GM19035 (cell line): ENCODE data around the gene TPST1.
"Not testable (repeated sequence)": the region's sequence is repeated elsewhere in the genome, so short reads cannot be mapped to it uniquely, and the experiment has no call there.

Source experiments
- ATAC-seq: cut with Tn5 transposase; IDR thresholded peaks from one replicate; pipeline ENCODE4 v1.9.1; 2021; ENCODE audit not compliant: unreplicated experiment

TPST1 gene

DNA sequence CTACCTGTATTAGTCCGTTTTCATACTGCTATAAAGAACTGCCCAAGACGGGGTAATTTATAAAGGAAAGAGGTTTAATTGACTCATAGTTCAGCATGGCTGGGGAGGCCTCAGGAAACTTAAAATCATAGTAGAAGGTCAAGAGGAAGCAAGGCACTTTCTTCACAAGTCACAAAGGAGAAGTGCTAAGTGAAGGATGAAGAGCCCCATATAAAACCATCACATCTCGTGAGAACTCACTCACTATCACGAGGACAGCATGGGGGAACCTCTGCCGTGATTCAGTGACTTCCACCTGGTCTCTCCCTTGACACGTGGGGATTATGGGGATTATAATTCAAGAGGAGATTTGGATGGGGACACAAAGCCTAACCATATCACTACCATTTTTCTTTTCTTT, 119.9 kb downstream of the TPST1 start:
- ATAC-seq: not testable (repeated sequence)

DNA sequence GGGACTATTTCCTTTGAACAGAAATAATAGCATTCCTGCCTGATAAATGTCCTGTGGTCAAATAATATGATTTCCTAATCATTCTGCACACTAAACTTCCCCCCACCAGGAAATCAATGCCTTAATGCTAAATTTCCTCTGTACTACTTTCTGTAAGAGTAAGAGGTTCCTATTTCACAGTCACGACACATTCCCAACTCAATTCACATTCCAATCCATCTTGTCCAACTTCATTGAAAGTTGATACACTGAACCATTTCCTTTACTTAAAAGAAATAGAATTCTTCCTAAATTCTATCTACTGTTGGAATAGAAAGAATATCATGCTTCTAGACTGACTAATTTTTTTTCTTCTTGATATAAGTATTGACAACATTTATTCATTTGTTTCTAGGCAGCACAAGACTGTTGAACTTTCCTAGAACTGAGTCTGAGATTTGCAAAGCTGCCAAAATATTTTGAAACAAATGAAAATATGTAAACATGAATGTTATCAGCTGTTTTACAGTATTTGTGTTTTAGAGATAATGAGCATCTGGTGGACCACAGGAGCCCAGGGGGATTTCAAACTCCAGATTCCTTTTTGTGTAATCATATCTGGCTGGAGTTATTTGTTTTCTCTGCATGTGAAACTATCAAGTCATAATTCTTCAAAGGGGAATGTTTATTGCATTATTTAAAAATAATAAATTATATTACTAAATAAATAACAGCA, 121.5 kb downstream of the TPST1 start:
- no peak for ATAC-seq

DNA sequence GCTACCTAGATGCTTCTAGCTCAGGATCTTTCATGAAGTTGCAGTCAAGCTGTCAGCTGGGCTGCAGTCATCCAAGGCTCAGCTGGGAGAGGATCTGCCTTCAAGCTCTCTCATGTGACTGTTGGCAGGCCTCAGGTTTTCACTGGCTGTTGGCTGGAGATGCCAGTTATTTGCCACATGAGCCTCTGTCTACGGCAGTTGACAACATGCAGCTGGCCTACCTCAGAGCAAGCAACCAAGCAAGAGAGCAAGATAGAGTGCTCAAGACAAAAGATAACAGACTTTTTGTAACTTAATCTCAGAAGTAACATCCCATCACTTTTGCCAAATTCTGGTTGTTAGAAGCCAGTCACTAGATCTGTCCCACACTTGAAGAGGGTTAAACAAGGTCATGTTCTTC, 125.8 kb downstream of the TPST1 start:
- ATAC-seq: no peak

DNA sequence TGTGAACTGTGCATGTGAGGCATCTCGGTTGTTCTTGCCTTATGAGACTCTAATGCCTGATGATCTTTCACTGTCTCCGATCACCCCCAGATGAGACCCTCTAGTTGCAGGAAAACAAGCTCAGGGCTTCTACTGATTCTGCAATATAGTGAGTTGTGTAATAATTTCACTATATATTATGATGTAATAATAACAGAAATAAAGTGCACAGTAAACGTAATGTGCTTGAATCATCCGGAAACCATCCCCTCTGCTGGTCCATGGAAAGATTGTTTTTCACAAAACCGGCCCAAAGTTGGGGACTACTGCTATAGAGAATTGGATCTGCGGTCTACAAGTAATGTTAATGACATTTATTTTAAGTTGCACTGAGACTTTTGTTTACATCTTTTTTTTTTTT, 126.7 kb downstream of the TPST1 start:
- ATAC-seq: no peak

DNA sequence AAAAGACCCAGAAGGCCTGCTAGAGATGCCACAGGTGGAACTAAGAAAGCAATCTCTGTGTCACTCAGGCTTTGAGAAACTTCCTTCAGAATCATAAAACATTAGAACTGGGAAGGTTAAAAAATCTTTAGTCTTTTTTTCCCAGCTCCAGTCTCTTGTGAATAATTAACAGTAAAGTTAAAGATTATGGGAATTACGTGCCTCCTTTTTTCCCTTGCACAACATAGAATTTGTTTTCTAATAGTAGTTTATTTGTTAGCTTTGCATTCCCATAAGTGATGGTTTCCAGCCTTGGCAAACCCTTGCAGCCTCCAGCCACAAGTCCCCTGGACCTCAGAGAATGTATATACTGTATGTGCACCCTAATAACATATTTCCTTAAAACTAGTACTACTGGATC, 128.3 kb downstream of the TPST1 start:
- ATAC-seq: no peak

DNA sequence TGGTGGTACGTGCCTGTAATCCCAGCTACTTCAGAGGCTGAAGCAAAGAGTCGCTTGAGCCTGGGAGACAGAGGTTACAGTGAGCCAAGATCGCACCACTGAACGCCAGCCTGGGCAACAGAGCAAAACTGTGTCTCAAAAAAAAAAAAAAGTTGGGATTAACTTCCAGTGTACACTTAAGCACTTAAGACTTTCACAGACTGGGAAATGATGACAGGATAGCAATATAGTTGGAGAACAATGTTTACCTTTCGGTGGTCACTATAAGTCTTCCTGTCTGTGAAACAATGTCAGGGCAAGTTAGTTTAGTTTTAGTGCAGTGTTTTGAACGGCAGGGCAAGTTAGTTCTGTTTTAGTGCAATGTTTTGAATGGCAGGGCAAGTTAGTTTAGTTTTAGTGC, 130.2 kb downstream of the TPST1 start:
- no peak for ATAC-seq

DNA sequence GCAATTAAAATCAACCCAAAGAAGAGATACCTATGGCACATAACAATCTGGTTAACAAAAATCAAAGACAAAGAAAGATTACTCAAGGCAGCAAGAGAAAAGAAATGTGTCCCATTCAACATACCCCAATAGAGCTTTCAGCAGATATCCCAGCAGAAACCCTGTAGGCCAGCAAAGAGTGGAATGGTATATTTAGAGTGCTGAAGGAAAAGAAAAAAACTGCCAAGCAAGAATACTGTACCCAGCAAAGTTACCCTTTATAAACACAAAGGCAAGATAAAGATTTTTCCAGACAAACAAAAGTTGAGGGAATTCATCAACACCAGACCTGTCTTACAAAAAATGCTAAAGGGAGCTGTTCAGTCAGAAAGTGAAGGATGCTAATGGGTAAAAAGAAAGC, 131.6 kb downstream of the TPST1 start:
- ATAC-seq: no peak

DNA sequence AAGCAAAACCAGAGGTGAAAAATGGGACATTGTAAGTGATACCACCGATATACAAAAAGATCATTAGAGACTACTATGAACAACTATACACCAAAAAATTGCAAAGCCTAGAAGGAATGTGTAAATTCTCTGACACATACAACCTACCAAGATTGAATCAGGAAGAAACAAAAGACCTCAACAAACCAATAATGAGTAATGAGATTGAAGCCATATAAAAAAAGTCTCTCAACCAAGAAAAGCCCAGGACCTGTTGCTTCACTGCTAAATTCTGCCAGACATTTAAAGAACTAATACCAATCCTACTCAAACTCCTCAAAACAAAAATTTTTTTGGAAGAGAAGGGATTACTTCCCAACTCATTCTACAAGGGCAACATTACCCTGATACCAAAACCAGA, 134.0 kb downstream of the TPST1 start:
- no peak for ATAC-seq

DNA sequence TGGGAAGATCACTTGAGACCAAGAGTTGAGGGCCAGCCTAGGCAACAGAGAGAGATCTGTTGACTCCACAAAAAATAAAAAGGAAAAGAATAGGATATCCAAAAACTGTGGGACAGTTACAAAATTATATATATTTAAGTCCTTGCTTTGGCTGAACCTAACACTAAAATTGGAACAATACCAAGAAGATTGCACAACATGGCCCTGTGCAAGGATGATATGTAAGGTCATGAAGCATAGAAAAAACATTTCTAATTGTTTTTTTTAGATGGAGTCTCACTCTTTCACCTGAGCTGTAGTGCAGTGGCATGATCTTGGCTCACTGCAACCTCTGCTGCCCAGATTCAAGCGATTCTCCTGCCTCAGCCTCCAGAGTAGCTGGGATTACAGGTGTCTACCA, 139.0 kb downstream of the TPST1 start:
- ATAC-seq: no peak

DNA sequence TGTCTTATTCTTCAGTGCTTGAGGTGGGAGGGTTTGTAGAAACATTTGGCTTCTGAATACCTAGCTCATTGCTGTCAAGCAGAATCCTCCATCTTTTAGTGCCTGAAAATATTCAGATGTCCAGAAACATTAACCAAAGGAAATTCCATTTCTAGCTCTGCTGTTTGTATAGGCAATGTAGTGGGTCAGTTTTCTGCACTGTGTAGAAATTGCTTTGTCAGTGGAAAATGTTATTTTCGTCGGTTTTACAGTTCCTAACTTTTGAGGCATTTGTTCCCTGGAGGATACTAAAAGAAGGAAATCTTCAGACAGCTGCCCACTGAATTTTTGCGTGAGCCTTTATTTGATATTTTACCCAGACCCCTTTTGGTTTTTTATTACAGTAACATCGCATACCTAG, 143.4 kb downstream of the TPST1 start:
- ATAC-seq: no peak

DNA sequence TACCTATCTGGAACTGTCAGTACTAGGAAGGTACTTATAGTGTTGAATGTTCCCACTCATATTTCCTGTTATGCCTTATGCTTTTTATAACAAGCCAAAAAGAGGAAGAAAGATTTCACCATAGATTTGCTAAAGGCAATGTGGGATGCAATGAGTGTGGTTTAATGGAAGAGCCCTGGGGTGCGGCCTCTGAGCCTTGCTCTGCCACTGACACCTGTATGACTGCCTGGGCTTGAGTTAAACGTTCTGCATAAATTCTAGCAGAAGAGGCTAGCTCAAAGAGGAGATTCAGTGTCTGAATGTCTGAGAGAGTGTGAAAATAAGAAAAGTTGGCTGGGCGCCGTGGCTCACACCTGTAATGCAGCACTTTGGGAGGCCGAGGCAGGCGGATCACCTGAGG, 143.8 kb downstream of the TPST1 start:
- no peak for ATAC-seq

DNA sequence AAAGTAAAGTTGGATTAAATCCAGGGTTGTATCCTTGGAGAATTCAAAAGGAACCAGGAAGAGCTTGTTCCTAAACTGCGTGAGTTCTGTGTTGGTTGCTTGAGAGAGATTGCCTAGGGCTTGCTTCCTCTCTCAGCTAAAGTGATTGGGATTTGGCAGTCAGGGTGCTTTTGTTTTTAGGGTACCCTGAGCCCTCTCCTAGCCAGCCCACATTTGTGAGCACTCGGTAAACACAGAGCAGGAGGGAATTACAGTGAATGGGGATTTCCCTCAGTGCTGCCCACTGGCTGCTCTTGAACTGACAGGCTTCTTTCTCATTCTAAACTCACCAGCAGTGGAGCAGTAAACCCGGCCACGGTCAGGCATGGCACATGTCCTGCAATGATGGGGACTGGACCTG, 146.9 kb downstream of the TPST1 start:
- no peak for ATAC-seq

DNA sequence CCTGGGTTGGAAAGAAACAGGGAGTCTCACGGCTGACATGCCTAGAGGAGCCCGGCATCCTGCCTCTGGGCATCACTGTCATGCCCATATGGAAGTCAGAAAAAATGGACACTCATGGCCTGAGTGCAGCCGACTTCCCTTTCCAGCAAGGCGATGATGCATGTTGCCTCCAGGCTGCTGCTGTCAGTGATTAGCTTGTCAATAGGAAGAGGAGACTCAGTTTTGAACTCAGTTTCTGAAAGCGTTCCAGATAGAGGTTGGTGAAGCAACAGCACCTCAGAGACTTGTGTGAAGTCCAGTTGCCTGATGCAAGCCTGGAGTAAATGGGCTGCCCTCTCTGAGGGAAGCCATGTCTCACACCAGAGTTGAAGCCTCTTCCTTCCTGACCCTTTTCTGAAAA, 148.4 kb downstream of the TPST1 start:
- no peak for ATAC-seq

DNA sequence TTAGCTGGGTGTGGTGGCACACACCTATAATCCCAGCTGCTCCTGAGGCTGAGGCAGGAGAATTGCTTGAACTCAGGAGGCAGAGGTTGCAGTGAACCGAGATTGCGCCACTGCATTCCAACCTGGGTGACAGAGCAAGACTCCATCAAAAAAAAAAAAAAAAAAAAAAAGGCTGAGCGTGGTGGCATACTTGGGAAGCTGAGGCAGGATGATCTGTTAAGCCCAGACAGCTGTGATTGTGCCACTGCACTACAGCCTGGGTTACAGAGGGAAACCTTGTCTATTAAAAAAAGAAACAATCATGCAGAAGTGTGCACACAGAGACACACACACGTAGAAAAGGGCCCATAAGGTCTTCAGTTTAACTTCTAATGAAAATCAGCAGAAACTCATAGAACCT, 150.6 kb downstream of the TPST1 start:
- no peak for ATAC-seq

DNA sequence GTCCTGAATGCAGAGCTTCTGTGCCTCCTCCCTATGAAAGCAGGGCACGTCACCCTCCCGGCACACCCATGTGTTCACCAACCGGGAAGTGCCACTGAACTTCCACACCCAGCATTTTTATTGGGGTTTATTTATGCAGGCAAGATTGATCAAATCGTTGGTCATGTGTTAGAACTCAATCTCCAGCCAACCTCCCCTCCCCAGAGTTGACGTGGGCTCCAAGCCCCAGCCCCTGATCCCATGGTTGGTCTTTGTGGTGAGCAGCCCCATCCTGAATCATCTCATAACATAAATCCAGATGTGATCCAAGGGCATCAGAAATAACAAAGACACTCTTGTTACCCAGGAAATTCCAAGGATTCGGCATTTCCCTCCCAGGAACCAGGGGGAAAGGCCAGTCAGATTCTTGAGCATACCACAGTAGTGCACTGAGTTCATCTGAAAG, 151.2 kb downstream of the TPST1 start:
- no peak for ATAC-seq

DNA sequence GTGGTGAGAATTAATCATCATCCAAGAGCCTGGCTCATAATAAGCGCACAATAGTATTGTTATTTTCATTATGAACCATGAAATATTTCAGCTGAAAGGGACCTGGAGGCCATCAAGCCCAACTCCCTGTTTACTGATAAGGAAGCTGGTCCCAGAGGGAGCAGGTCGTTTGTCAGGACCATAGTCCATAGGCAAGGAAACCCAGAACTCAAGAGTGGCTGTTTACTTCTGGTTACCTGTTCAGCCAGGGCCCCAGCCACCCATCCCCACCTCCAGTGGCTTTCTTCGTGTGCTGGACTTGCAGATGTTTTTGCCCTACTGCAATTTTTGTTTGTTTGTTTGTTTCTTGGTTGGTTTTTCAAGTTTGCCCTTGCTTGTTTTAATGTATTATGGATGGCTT, 152.0 kb downstream of the TPST1 start:
- ATAC-seq: no peak

DNA sequence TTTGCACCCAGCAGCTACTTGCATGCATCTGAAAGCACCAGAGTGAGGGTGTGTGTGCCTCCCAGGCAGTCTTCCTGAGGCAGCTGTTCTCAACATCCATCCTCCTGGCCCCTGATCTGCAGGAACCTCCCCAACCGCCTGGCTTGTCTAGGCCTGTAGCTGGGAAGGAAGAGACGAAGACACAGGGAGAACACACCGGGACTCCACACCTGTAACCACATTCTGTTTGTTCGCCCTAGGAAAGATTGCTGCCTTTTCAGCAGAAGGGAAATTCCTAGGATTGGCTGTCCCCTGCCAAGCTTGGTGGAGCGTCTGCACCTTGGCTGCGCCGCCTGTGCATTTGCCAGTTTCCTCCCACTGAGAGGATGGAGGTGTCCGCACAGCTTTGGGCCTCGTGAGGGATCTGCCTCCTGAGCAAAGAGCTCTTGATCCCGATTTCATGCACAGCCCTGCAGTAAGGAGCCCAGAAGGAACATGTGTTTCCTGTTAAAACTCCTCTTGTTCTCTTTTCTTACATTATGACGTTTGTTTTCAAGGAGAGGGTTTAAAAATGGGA, 154.6 kb downstream of the TPST1 start:
- no peak for ATAC-seq

DNA sequence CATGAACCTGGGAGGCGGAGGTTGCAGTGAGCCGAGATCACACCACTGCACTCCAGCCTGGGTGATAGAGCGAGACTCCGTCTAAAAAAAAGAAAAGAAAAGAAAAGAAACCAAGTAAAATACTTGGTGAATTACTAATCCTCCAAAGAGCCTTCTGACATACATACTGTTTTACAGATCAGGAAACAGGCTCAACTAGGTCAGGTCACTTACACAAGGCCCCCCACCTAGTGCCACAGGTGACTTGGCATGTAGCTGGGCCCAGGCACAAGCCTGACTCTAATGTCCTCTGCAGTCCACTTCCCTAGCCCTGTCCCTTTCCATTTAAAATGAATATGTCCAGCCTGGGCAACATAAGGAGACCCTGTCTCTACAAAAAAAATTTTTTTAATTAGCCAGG, 157.0 kb downstream of the TPST1 start:
- ATAC-seq: no peak

DNA sequence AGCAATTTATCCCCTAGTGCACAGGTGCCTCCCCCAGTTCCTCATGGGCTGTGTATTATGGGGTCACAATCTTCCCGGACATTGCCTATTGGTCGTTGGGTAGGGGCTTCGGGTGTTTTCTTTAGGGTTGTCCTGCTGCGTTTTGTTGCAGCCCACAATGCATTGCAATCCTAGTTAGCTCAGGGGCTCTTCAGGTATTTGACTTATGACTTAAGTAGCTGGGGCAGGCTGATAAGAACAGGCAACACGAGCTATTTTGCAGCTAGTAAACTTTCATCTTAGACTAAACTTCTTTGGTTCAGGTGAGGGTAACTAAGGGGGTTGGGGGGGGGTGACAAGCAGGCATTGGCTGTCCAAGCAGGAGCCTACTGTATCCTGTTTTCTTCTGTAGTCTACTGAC, 158.5 kb downstream of the TPST1 start:
- no peak for ATAC-seq

DNA sequence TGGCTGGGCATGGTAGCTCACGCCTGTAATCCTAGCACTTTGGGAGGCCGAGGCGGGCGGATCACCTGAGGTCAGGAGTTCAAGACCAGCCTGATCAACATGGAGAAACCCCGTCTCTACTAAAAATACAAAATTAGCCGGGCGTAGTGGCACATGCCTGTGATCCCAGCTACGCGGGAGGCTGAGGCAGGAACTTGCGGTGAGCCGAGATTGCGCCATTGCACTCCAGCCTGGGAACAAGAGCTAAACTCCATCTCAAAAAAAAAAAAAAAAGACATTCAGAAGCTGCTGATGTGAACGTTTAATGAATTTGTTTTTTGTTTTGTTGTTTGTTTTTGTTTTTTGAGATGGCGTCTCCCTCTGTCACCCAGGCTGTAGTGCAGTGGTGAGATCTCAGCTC, 159.9 kb downstream of the TPST1 start:
- not testable (repeated sequence) for ATAC-seq

DNA sequence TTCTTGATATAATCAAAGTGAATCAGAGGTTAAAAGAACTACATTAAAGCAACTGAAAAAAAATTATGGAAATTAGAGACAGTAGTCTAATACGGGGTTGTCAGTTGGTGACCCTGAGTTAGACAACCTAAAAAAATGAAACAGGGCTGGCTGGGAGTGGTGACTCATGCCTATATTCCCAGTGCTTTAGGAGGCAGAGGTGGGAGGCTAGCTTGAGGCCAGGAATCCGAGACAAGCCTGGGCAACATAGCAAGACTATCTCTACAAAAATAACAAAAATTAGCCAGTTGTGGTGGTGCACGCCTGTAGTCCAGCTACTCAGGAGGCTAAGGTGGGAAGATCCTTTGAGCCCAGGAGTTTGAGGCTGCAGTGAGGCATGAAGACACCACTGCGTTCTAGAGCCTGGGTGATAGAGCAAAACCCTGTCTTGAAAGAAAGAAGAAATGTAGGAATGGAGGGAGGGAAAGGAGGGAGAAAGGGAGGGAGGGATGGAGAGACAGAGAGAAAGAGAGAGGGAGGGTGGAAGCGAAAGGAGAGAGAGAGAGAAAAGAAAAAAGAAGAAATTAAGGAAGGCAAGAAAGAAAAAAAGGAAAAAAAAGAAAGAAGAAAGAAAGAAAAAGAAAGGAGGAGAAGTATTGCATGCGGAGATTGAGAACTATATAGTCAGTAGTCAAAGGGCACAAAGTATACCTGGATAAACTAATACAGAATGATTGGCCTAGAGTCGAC, 166.1 kb downstream of the TPST1 start:
- ATAC-seq: no peak

DNA sequence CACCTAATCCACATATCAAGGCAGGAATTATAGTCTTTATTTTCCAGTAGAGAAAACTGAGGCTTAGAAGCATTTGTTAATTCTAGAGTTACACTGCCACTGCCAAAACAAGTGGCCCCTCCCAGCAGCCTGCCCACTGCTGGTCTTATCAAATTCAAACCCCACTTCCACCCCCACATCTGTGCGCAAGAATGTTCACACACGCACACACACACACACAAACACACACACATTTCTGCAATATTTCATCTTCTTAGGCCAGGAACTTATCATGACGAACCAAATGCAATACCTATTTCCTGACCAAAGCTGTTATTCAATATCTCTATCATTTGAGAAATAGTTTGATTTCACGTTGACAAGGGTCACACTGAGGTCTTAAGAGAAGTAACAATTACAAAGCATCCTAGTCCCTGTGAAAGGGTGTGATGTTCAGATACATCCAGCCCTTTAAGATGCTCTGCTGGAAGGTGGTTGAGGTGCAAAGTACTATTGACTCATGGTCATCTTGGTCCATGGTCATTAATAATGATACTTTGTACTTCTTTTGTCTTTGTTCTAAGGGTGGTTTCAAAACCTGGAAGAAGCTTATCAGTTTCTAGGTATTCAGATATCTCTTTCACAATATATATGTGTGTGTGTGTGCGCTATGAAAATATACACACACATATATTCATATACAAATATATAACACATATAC, 169.2 kb downstream of the TPST1 start:
- not testable (repeated sequence) for ATAC-seq
